Progenitor cell of endocrine pancreas (in vitro differentiated cells): ENCODE measurements around the gene CDH20. TPM values are rescaled to one million over a fixed set of nuclear protein-coding genes. Genes with fewer than 3 reads are reported as not detected.
"Not testable (repeated sequence)": the region's sequence is repeated elsewhere in the genome, so short reads cannot be mapped to it uniquely, and the experiment has no call there.

Source experiments
- DNase-seq: peaks from one replicate; pipeline ENCODE4 v3.0.0; 2021; ENCODE audit warnings: low spot score; ENCODE audit not compliant: unreplicated experiment
- H3K27ac Mint-ChIP-seq: 2 replicates; pipeline ENCODE4 v1.8.0; 2021; ENCODE audit warnings: mild to moderate bottlenecking, moderate library complexity, mixed read lengths
- H3K27me3 Mint-ChIP-seq: 2 replicates; pipeline ENCODE4 v1.8.0; 2021; ENCODE audit warnings: mixed read lengths
- H3K36me3 Mint-ChIP-seq: 2 replicates; pipeline ENCODE4 v1.8.0; 2022; ENCODE audit warnings: mixed read lengths; ENCODE audit not compliant: insufficient read depth
- H3K4me1 Mint-ChIP-seq: 2 replicates; pipeline ENCODE4 v1.8.0; 2021; ENCODE audit warnings: low read depth, mixed read lengths
- H3K4me3 Mint-ChIP-seq: 2 replicates; pipeline ENCODE4 v1.8.0; 2021; ENCODE audit warnings: low read depth, mild to moderate bottlenecking, moderate library complexity, mixed read lengths
- H3K9me3 Mint-ChIP-seq: 2 replicates; pipeline ENCODE4 v1.8.0; 2021; ENCODE audit warnings: low read depth, mixed read lengths
- total RNA-seq: library from RNA; stranded (reverse); gene quantifications from 2 replicates; pipeline ENCODE4 v1.2.1, GENCODE V29; 2021
- TF ChIP-seq, protein P1 (sequence below): fragments of 200-600 bp; sonication (generic); IDR thresholded peaks from one replicate; pipeline ENCODE4 v1.5.0; 2021; ENCODE audit warnings: antibody characterized with exemption, mild to moderate bottlenecking; ENCODE audit not compliant: unreplicated experiment

The CDH20 gene
- total RNA-seq, 1 donor from 2014 or later = 0.65 TPM

DNA sequence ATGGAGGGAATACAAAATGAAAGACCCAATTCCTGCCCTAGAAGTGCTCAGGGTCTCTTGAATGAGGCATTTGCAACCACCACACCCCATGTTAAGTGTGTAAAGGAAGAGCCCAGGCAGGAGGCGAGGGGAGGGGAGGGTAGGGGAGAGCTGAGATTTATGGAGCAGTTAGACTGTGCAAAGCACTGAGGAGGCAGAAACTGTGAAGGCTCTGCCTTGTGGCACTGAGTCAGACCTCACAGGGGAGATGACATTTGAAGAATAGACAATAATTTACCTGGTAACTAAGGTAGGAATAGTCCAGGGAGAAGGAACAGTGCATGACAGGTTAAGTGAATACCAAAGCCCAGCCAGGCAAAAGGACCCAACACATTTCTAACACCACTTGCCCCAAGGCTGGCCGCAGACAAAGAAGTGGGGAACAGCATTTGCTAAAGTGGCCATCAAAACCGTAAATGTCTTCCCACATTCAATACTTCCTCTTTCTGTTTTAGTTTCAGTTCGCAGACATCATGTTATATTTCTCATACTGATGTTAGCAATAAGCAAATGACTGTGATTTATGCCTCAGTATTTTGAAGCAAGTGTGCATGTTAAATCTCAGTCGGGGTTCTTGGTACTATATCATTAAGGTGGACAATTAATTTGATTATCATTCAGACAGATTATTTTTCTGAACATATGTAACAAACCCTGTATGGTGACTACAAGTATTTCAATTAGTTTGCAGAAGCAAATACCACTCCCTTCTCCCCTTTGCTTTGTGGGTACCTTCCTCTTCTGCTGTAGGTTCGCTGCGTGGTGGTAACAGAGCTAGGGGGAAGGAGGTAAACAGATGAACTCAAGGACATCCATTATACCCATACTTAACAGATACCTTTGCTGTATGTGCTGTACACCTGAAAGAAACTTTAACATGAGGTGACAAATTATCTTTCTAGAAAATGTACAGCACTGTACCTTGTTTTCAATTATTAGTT is 27.5 kb downstream of the CDH20 start:
- Mint-ChIP-seq H3K4me3 (no peak overlapping the region), H3K27me3 (no peaks in the 10 kb centered on the region), H3K27ac (no peak overlapping the region), H3K9me3 (no peaks in the 10 kb centered on the region), H3K36me3 (no peaks in the 10 kb centered on the region), H3K4me1 (no peaks in the 10 kb centered on the region)
- no peak for DNase-seq
- TF ChIP-seq, protein P1, sequence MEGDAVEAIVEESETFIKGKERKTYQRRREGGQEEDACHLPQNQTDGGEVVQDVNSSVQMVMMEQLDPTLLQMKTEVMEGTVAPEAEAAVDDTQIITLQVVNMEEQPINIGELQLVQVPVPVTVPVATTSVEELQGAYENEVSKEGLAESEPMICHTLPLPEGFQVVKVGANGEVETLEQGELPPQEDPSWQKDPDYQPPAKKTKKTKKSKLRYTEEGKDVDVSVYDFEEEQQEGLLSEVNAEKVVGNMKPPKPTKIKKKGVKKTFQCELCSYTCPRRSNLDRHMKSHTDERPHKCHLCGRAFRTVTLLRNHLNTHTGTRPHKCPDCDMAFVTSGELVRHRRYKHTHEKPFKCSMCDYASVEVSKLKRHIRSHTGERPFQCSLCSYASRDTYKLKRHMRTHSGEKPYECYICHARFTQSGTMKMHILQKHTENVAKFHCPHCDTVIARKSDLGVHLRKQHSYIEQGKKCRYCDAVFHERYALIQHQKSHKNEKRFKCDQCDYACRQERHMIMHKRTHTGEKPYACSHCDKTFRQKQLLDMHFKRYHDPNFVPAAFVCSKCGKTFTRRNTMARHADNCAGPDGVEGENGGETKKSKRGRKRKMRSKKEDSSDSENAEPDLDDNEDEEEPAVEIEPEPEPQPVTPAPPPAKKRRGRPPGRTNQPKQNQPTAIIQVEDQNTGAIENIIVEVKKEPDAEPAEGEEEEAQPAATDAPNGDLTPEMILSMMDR = no peak

DNA sequence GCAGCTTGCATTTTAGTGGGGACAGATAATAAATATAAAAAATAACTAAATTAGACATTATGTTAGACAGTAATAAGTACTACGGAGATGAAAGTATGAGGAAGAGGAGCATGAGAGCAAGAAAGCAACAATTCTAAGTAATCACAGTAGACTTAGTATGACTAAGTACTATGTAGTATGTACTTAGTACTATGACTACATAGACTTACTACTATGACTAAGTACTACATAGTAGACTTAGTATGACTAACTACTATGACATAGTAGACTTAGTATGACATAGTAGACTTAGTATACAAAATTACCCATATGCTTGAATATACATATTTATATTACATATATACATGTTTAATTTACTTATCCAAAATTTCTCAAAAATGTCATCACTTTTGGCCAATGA is 29.3 kb downstream of the CDH20 start:
- H3K4me1 Mint-ChIP-seq = no peaks in the 10 kb centered on the region
- H3K36me3 Mint-ChIP-seq = no peaks in the 10 kb centered on the region
- DNase-seq = no peak
- H3K4me3 Mint-ChIP-seq = no peak overlapping the region
- TF ChIP-seq, protein P1 = no peak
- H3K9me3 Mint-ChIP-seq = no peaks in the 10 kb centered on the region
- H3K27me3 Mint-ChIP-seq = no peaks in the 10 kb centered on the region
- no peak overlapping the region for H3K27ac Mint-ChIP-seq

DNA sequence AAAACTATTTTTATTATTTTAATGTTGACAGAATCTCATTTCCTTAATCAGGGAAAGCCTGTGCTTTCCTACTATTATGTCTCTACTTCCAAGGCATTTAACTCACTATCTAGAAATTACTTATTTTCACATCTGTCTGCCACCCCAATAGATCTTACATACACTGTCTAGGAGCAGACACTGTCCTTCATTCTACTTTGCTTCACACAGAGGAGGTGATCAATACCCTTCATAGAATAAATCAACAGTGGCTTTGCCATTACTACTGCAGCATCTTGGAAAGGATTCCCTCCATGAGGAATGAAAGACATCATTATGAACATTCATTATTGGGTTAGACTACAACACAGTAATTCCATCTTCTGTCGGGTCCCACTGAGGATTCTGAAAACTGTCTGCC is 31.7 kb downstream of the CDH20 start:
- Mint-ChIP-seq H3K4me1 (no peaks in the 10 kb centered on the region), H3K9me3 (no peaks in the 10 kb centered on the region), H3K4me3 (no peak overlapping the region), H3K27me3 (no peaks in the 10 kb centered on the region), H3K36me3 (no peaks in the 10 kb centered on the region), H3K27ac (no peak overlapping the region)
- TF ChIP-seq, protein P1 = no peak
- DNase-seq = no peak

DNA sequence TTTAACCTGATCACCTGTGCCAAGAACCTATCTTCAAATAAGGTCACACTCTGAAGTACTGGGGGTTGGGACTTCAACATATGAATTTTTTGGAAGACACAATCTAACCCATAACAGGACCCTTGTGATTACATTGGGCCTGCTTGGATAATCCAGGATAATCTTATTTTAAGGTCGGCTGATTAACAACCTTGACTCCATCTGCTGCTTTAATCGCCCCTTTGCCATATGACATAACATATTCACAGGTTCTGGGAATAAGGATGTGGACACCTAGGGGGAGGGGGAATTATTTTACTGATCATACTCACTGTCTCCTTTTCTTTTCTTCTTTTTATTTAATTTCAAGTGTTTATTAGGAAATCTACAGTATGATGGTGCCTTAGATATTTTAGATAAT is 34.8 kb downstream of the CDH20 start:
- Mint-ChIP-seq H3K36me3 (no peaks in the 10 kb centered on the region), H3K27me3 (no peaks in the 10 kb centered on the region), H3K4me3 (no peak overlapping the region), H3K9me3 (no peaks in the 10 kb centered on the region), H3K4me1 (no peaks in the 10 kb centered on the region), H3K27ac (no peak overlapping the region)
- DNase-seq = no peak
- TF ChIP-seq, protein P1 = no peak

DNA sequence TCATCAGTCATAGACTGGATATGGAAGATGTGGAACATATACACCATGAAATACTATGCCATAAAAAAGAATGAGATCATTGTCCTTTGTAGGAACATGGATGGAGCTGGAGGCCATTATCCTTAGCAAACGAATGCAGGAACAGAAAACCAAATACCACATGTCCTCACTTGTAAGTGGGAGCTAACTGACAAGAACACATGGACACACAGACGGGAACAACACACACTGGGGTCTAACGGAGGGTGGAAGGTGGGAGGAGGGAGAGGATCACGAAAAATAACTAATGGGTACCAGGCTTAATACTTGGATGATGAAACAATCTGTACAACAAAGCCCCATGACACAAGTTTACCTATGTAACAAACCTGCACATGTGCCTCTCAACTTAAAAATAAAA is 36.4 kb downstream of the CDH20 start:
- H3K36me3 Mint-ChIP-seq, H3K27ac Mint-ChIP-seq, DNase-seq, H3K4me3 Mint-ChIP-seq, H3K27me3 Mint-ChIP-seq, H3K4me1 Mint-ChIP-seq, H3K9me3 Mint-ChIP-seq: not testable (repeated sequence)

DNA sequence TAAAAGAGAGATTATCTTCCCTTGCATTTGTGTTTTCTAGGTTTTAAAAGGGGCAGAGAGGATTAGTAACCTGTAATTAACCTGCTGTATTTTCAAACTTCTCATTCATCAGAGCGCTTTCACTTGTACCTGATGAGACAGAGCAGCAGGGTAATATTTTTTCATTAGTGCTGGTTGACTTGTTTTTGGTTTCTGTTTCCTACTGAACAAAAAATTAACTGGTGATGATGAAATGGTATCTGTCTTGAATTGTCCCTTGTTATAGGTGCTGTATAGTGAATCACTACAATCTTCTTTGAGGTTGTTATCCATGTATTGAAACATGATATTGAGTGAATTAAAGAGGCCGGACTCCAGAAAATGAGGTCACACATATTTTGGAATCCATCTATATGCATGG is 37.9 kb downstream of the CDH20 start:
- DNase-seq = no peak
- Mint-ChIP-seq H3K9me3 (no peaks in the 10 kb centered on the region), H3K36me3 (no peaks in the 10 kb centered on the region), H3K27me3 (no peaks in the 10 kb centered on the region), H3K27ac (no peak overlapping the region), H3K4me3 (no peak overlapping the region), H3K4me1 (no peaks in the 10 kb centered on the region)
- TF ChIP-seq, protein P1 = no peak
